GM23338 (cell line): ENCODE data around the gene RAD23A.
"Not testable (repeated sequence)": the region's sequence is repeated elsewhere in the genome, so short reads cannot be mapped to it uniquely, and the experiment has no call there.

ENCODE experiments used
- CTCF ChIP-seq, 2 experiments: fragments of 200-600 bp in 1 of 2; sonication (generic) in 1 of 2; conservative IDR thresholded peaks; 2 replicates each; pipeline versions ENCODE4 v1.5.1 to v1.6.1; 2016 to 2017; ENCODE audit warnings: antibody characterized with exemption in 2 of 2, low read depth in 2 of 2, mild to moderate bottlenecking in 2 of 2, moderate library complexity in 1 of 2
- EZH2 ChIP-seq: fragments of 200-600 bp; sonication (generic); IDR thresholded peaks from one replicate; pipeline ENCODE4 v1.8.0; 2017; ENCODE audit warnings: antibody characterized with exemption, mild to moderate bottlenecking, low read depth; ENCODE audit not compliant: unreplicated experiment
- EZH2phosphoT487 ChIP-seq: fragments of 200-600 bp; sonication (generic); IDR thresholded peaks from one replicate; pipeline ENCODE4 v1.8.1; 2018; ENCODE audit warnings: antibody characterized with exemption; ENCODE audit not compliant: unreplicated experiment
- JUNB ChIP-seq: IDR thresholded peaks from one replicate; pipeline ENCODE4 v1.6.1; 2016; ENCODE audit warnings: antibody characterized with exemption; ENCODE audit not compliant: unreplicated experiment
- POLR2AphosphoS5 ChIP-seq: IDR thresholded peaks from 2 replicates; pipeline ENCODE4 v1.6.1; 2016; ENCODE audit warnings: antibody characterized with exemption, low read depth
- REST ChIP-seq: IDR thresholded peaks from one replicate; pipeline ENCODE4 v1.6.1; 2018; ENCODE audit warnings: antibody characterized with exemption; ENCODE audit not compliant: unreplicated experiment
- ZNF462 ChIP-seq: fragments of 250-450 bp; sonication (Bioruptor Pico); IDR thresholded peaks from 2 replicates; pipeline ENCODE4 v1.5.0; 2020; ENCODE audit warnings: mild to moderate bottlenecking, moderate library complexity

GRCh38 chr19:12915860-12916259, 29.8 kb upstream of the RAD23A start:
- not testable (repeated sequence) for TF ChIP-seq POLR2AphosphoS5; EZH2; CTCF (conservative IDR thresholded peaks at IDR 0.05; ENCODE audit: low read depth in 2 of 2); EZH2phosphoT487; JUNB; ZNF462; REST
